H1 (cell line): ENCODE results near the gene NOL4L. TPM values are rescaled to one million over a fixed set of nuclear protein-coding genes. Genes with fewer than 3 reads are reported as not detected.

ENCODE experiments used
- GTF2F1 ChIP-seq: IDR thresholded peaks from 2 replicates; pipeline ENCODE4 v1.6.1; 2012; ENCODE audit warnings: low read depth, low read length, improper control_type of control experiment, borderline replicate concordance
- MAFK ChIP-seq: IDR thresholded peaks from 2 replicates; pipeline ENCODE4 v1.6.1; 2012; ENCODE audit warnings: low read depth, mild to moderate bottlenecking, improper control_type of control experiment, low read length
- polyA plus RNA-seq, 7 experiments: library from polyadenylated mRNA; depleted of rRNA in 3 of 7; stranded (reverse) in 5 of 7; unstranded in 2 of 7; fragments of >200 nt in 5 of 7; fragments of 200-250 nt in 2 of 7; gene quantifications; 1 replicate in 5 of 7; 2 replicates in 1 of 7; 4 replicates in 1 of 7; pipeline versions ENCODE4 v1.2.1 to v1.2.3, GENCODE V29; 2011 to 2013; ENCODE audit warnings: missing spikeins in 2 of 7, mixed read lengths in 2 of 7
- total RNA-seq: library from RNA; stranded (reverse); fragmentation: NEBNext Ultra II Directional; extraction: Animal tissue kit (Norgen Biotek cat#: 25700); gene quantifications from 2 replicates; pipeline ENCODE4 v1.2.1, GENCODE V29; 2021

NOL4L gene
- total and polyA plus RNA-seq, 2 of the 8 experiments (the other 6 are each of a cell fraction or from before 2014, with no cell fraction given) = 15.3 to 23.7 TPM

DNA sequence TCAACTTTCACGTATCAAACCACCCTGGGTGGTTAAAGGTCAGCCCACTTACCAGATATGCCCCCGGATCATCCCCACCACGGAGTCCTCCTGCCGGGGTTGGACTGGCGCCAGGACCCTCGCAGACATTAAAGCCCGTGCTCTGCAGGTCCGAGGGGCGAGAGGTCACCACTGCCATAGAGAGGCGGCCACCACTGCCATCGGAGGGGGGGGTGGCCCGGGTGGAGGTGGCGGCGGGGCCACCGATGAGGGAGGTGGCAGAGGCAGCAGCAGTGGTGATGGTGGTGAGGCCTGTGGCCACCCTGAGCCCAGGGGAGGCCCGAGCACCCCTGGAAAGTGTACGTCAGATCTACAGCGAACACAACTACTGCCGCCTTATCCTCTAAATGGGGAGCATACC, 150.7 kb downstream of the NOL4L start (continued):
- no peak for TF ChIP-seq GTF2F1
- no peak for TF ChIP-seq MAFK
- TF ChIP-seq, all 59 proteins: peak for 0
